Colonic mucosa (tissue), 4 donors: ENCODE measurements around the gene MAMLD1. TPM values are rescaled to one million over a fixed set of nuclear protein-coding genes. Genes with fewer than 3 reads are reported as not detected.

Experiments
- DNase-seq: peaks from one replicate; pipeline ENCODE4 v3.0.0-alpha.2; 2020
- H3K27ac ChIP-seq: fragments of 200-600 bp; one replicate; pipeline ENCODE4 v1.8.0; 2021
- H3K27me3 ChIP-seq: fragments of 200-600 bp; one replicate; pipeline ENCODE4 v1.8.0; 2021
- H3K36me3 ChIP-seq: fragments of 200-600 bp; one replicate; pipeline ENCODE4 v1.8.0; 2021
- H3K4me1 ChIP-seq: fragments of 200-600 bp; one replicate; pipeline ENCODE4 v1.8.0; 2021; ENCODE audit warnings: mild to moderate bottlenecking
- H3K4me3 ChIP-seq: fragments of 200-600 bp; one replicate; pipeline ENCODE4 v1.8.0; 2021
- H3K9ac ChIP-seq, 2 donors: one replicate each; pipeline ENCODE4 v1.7.0; 2013; ENCODE audit warnings: control low read depth in 2 of 2, low read depth in 2 of 2, low read length in 2 of 2
- H3K9me3 ChIP-seq: fragments of 200-600 bp; one replicate; pipeline ENCODE4 v1.8.0; 2021
- CTCF ChIP-seq: fragments of 200-600 bp; IDR thresholded peaks from one replicate; pipeline ENCODE4 v1.8.0; 2022; ENCODE audit warnings: antibody characterized with exemption, mild to moderate bottlenecking
- intact Hi-C: fragments of 100-400 bp; cut with DNase I; formaldehyde crosslinking; loops from one replicate; pipeline ENCODE4 v1.14.1; 2022
- total RNA-seq, 2 donors: library from RNA; stranded (reverse); fragmentation: NEBNext Ultra II Directional in 1 of 2; extraction: Animal tissue kit (Norgen Biotek cat#: 25700) in 1 of 2; gene quantifications; one replicate each; pipeline ENCODE4 v1.2.1, GENCODE V29; 2021
- donor health status: healthy.
- donor health status: DM: no; HTN: no; CAD: no.
- donor health status: DM: no; HTN: no; CAD: no.

The MAMLD1 gene
- under 1 TPM; 0.49 to 0.93 TPM for total RNA-seq

GRCh38 chrX:150362599-150363481 lies at the start of gene MAMLD1:
Gene MAMLD1 (plus strand): TSS chrX:150363317. CDS start chrX:150445517, 82,200 bp downstream.
- peak; percentile 46 for DNase-seq
- peak within 1 kb of the TSS; percentile 23 to 56 for H3K9ac ChIP-seq
- peak within 1 kb of the TSS; percentile 67 for H3K27ac ChIP-seq
- H3K4me1 ChIP-seq, result no peaks in the 10 kb centered on the region
- peaks cover 30% of the 10 kb centered on the region for H3K27me3 ChIP-seq
- peak within 1 kb of the TSS; percentile 44 for H3K4me3 ChIP-seq
- H3K9me3 ChIP-seq, result no peaks in the 10 kb centered on the region
- H3K36me3 ChIP-seq, result no peaks in the 10 kb centered on the region
- intact Hi-C loops, result no loop called here
- no peak for TF ChIP-seq CTCF

- H3K4me3 ChIP-seq, result no peak overlapping the region
- no peak for TF ChIP-seq CTCF
- no peaks in the 10 kb centered on the region for H3K9me3 ChIP-seq
- DNase-seq, result no peak
- H3K27ac ChIP-seq, result no peak overlapping the region
- H3K4me1 ChIP-seq, result no peaks in the 10 kb centered on the region
- H3K27me3 ChIP-seq, result no peaks in the 10 kb centered on the region
- intact Hi-C loops, result no loop called here
- H3K9ac ChIP-seq, result no peak overlapping the region
- no peaks in the 10 kb centered on the region for H3K36me3 ChIP-seq
Measured at GRCh38 chrX:150313514-150313913, 49.6 kb upstream of the MAMLD1 start.

- no peaks in the 10 kb centered on the region for H3K36me3 ChIP-seq
- intact Hi-C loops, result no loop called here
- no peak overlapping the region for H3K27ac ChIP-seq
- TF ChIP-seq CTCF, result no peak
- no peak overlapping the region for H3K4me3 ChIP-seq
- no peak overlapping the region for H3K9ac ChIP-seq
- no peaks in the 10 kb centered on the region for H3K4me1 ChIP-seq
- no peaks in the 10 kb centered on the region for H3K27me3 ChIP-seq
- no peak for DNase-seq
- no peaks in the 10 kb centered on the region for H3K9me3 ChIP-seq
Measured at GRCh38 chrX:150314186-150314585, 48.9 kb upstream of the MAMLD1 start.

- no peak for DNase-seq
- no peak for TF ChIP-seq CTCF
- H3K4me1 ChIP-seq, result no peaks in the 10 kb centered on the region
- no peak overlapping the region for H3K4me3 ChIP-seq
- H3K9me3 ChIP-seq, result no peaks in the 10 kb centered on the region
- H3K9ac ChIP-seq, result no peak overlapping the region
- intact Hi-C loops, result no loop called here
- H3K27me3 ChIP-seq, result no peaks in the 10 kb centered on the region
- no peak overlapping the region for H3K27ac ChIP-seq
- H3K36me3 ChIP-seq, result no peaks in the 10 kb centered on the region
Measured at GRCh38 chrX:150316564-150316963, 46.6 kb upstream of the MAMLD1 start.

- H3K9me3 ChIP-seq, result no peaks in the 10 kb centered on the region
- TF ChIP-seq CTCF, result no peak
- H3K27me3 ChIP-seq, result no peaks in the 10 kb centered on the region
- no peak overlapping the region for H3K9ac ChIP-seq
- H3K4me3 ChIP-seq, result no peak overlapping the region
- H3K36me3 ChIP-seq, result no peaks in the 10 kb centered on the region
- intact Hi-C loops, result no loop called here
- H3K4me1 ChIP-seq, result no peaks in the 10 kb centered on the region
- DNase-seq, result no peak
- H3K27ac ChIP-seq, result no peak overlapping the region
Measured at GRCh38 chrX:150323020-150323419, 40.1 kb upstream of the MAMLD1 start.
